Sigmoid colon (tissue), 7 donors: Measurements from ENCODE around the gene CDC42BPG. TPM values are rescaled to one million over a fixed set of nuclear protein-coding genes. Genes with fewer than 3 reads are reported as not detected.

Experiments used
- DNase-seq: peaks from one replicate; pipeline ENCODE4 v3.0.0-alpha.2; 2019
- H3K27ac ChIP-seq, 4 donors: fragments of 200-600 bp; sonication (generic); one replicate each; pipeline ENCODE4 v1.5.1; 2016 to 2019; ENCODE audit warnings: mild to moderate bottlenecking in 1 of 4
- H3K27me3 ChIP-seq, 3 donors: fragments of 200-600 bp; sonication (generic); one replicate each; pipeline ENCODE4 v1.5.1; 2019; ENCODE audit warnings: mild to moderate bottlenecking in 1 of 3
- H3K36me3 ChIP-seq, 4 donors: fragments of 200-600 bp; sonication (generic); one replicate each; pipeline ENCODE4 v1.5.1; 2016 to 2019
- H3K4me1 ChIP-seq, 4 donors: fragments of 200-600 bp; sonication (generic); one replicate each; pipeline ENCODE4 v1.5.1; 2017 to 2019
- H3K4me3 ChIP-seq, 4 donors: fragments of 200-600 bp; sonication (generic); one replicate each; pipeline ENCODE4 v1.5.1; 2017 to 2019; ENCODE audit warnings: mild to moderate bottlenecking in 2 of 4, moderate library complexity in 1 of 4
- H3K9me3 ChIP-seq, 4 donors: fragments of 200-600 bp in 3 of 4; sonication (generic) in 3 of 4; one replicate each; pipeline versions ENCODE4 v1.5.1 to v1.6.1; 2013 to 2019
- CTCF ChIP-seq, 4 experiments: fragments of 450-650 bp in 3 of 4; fragments of 200-600 bp in 1 of 4; IDR thresholded peaks; one replicate each; pipeline ENCODE4 v1.5.1; 2016 to 2019; ENCODE audit warnings: antibody characterized with exemption in 4 of 4, mild to moderate bottlenecking in 3 of 4, moderate library complexity in 2 of 4
- EP300 ChIP-seq, 4 donors: sonication (generic); formaldehyde crosslinking; IDR thresholded peaks; one replicate each; pipeline ENCODE4 v1.6.1; 2017; ENCODE audit warnings: antibody characterized with exemption in 4 of 4
- POLR2A ChIP-seq, 2 donors: fragments of 450-650 bp; IDR thresholded peaks; one replicate each; pipeline ENCODE4 v1.6.1; 2016; ENCODE audit warnings: antibody characterized with exemption in 2 of 2, mild to moderate bottlenecking in 2 of 2, moderate library complexity in 2 of 2
- POLR2AphosphoS5 ChIP-seq, 4 donors: sonication (generic); formaldehyde crosslinking; IDR thresholded peaks; one replicate each; pipeline ENCODE4 v1.6.1; 2017; ENCODE audit warnings: antibody characterized with exemption in 4 of 4
- WGBS, 2 donors: extraction: QIAGEN DNeasy Blood & Tissue Kit; methylation state at CpG; one replicate each; pipeline ENCODE4 v1.1.7; 2013; 5-methylcytosine and 5-hydroxymethylcytosine counted together
- intact Hi-C: fragments of 100-400 bp; cut with DNase I; formaldehyde crosslinking; loops from one replicate; pipeline ENCODE4 v1.15.1; 2023
- polyA plus RNA-seq, 3 donors: library from polyadenylated mRNA; stranded (reverse); fragments of 200-250 nt; gene quantifications; one replicate each; pipeline ENCODE4 v1.2.3, GENCODE V29; 2013
- total RNA-seq, 4 donors: library from RNA; depleted of rRNA; stranded (reverse); fragments of >200 nt; gene quantifications; one replicate each; pipeline ENCODE4 v1.1.0, GENCODE V29; 2016
- donor health status: healthy with polysubstance abuse.
- donor health status: Bipolar disorder and iron deficiency.
- donor health status: healthy.

CDC42BPG gene
- total and polyA plus RNA-seq, 7 donors = 0.16 to 39.8 (median 10.3) TPM; not detected in 1

GRCh38 chr11:64853709-64854108, 9.3 kb upstream of the CDC42BPG start:
- Histone ChIP-seq H3K27me3 (no peaks in the 10 kb centered on the region), H3K36me3 (peaks cover 0 to 37% (median 19%) of the 10 kb centered on the region in 4 donors), H3K9me3 (no peaks in the 10 kb centered on the region), H3K4me3 (no peak overlapping the region), H3K4me1 (peaks cover 0 to 89% (median 71%) of the 10 kb centered on the region in 4 donors), H3K27ac (peak overlapping the region; percentile 79 to 97 (median 97))
- 60 to 84% methylated on average over 27 of the region's 27 CpGs for WGBS, 2 donors
- TF ChIP-seq EP300 (IDR thresholded peaks at IDR 0.05) (no peak), POLR2AphosphoS5 (IDR thresholded peaks at IDR 0.05) (no peak), CTCF (IDR thresholded peaks at IDR 0.05) (no peak), POLR2A (IDR thresholded peaks at IDR 0.05) (no peak)
- intact Hi-C loops = no loop called here
- DNase-seq = no peak

DNA sequence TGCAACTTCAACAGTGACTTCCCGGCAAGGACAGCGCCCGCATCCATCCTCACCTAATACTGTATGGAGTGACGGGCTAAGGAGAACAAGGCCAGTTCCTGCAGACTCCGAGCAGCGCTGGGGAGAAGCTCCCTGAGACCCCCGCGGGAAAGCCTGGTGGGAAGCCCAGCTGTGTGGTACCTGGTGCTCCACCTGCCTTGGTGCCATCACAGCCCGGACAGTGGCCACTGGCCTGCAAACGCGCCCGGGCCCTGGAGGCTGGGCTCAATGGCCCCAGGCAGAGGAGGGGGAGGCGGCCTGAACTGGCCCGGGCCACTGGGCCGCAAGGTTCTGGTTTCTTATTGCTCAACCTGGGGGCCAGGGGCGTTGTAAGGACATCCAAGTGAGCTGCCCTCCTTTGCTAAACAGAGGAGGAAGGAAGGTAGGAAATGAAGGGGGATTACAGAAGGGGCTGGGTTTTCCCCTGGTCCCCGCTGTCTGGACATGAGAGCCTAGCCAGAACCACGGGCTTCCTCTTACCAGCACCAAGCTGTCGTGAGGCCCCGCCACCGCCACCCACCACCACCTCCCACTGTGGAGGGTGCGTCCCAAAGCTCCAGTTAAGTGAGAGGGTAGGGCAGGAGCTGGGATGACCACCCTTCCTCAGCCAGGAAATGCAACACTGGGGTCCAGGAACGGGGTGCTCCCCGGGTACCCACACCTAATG, 8.5 kb upstream of the CDC42BPG start:
- TF ChIP-seq POLR2AphosphoS5 (IDR thresholded peaks at IDR 0.05) = no peak
- no peak for TF ChIP-seq POLR2A (IDR thresholded peaks at IDR 0.05)
- intact Hi-C loops = no loop called here
- Histone ChIP-seq H3K27me3 (no peaks in the 10 kb centered on the region), H3K36me3 (peaks cover 0 to 31% (median 14%) of the 10 kb centered on the region in 4 donors), H3K4me1 (peaks cover 0 to 85% (median 67%) of the 10 kb centered on the region in 4 donors), H3K27ac (peak overlapping the region; percentile 79 to 97 (median 97)), H3K4me3 (no peak overlapping the region), H3K9me3 (no peaks in the 10 kb centered on the region)
- DNase-seq = no peak
- WGBS, 2 donors = 72 to 86% methylated on average over 24 of the region's 24 CpGs

GRCh38 chr11:64851831-64852351, 7.4 kb upstream of the CDC42BPG start:
- Histone ChIP-seq H3K4me1 (peaks cover 0 to 80% (median 62%) of the 10 kb centered on the region in 4 donors), H3K27me3 (no peaks in the 10 kb centered on the region), H3K27ac (peak overlapping the region; percentile 67 to 97 (median 97)), H3K4me3 (no peak overlapping the region), H3K36me3 (peaks cover 0 to 24% (median 8%) of the 10 kb centered on the region in 4 donors), H3K9me3 (no peaks in the 10 kb centered on the region)
- DNase-seq = no peak
- TF ChIP-seq CTCF (IDR thresholded peaks at IDR 0.05) (no peak), EP300 (IDR thresholded peaks at IDR 0.05) (no peak), POLR2A (IDR thresholded peaks at IDR 0.05) (no peak), POLR2AphosphoS5 (IDR thresholded peaks at IDR 0.05) (no peak)
- intact Hi-C loops = no loop called here
- 61 to 77% methylated on average over 8 of the region's 8 CpGs for WGBS, 2 donors

DNA sequence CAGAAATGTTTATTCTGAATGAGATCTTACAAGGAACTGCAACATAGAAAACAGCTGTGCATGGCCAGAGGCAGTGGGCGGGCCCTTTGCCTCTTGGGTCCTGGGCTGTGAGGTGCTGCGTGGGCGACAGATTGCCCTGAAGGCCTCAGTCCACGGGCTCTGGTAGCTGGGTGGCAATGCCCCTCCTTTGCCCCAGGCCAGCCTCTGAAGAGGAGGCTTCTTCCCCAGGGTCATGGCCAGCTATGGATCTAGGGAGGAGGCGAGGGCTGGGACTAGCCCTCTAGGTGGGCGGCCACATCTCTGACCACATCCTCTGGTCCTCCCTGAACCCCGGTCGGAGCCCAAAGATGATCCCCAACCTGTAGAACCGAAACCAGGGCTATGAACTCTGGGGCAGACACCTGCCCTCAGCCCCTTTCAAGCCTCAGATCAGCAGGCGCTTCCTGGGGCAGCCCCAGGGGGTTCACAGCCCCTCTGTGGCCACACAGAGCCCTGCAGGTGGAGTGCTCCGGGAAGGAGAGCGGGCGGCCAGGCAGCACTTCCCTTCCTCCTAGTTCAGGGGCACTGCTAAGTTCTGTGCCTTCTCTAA, 6.6 kb upstream of the CDC42BPG start:
- Histone ChIP-seq H3K36me3 (peaks cover 0 to 24% (median 8%) of the 10 kb centered on the region in 4 donors), H3K27ac (peak overlapping the region; percentile 67 to 97 (median 97)), H3K9me3 (no peaks in the 10 kb centered on the region), H3K4me1 (peaks cover 0 to 72% (median 54%) of the 10 kb centered on the region in 4 donors), H3K4me3 (no peak overlapping the region), H3K27me3 (no peaks in the 10 kb centered on the region)
- TF ChIP-seq POLR2A (IDR thresholded peaks at IDR 0.05) = no peak
- no peak for TF ChIP-seq POLR2AphosphoS5 (IDR thresholded peaks at IDR 0.05)
- TF ChIP-seq CTCF (IDR thresholded peaks at IDR 0.05) = no peak
- no peak for TF ChIP-seq EP300 (IDR thresholded peaks at IDR 0.05)
- no peak for DNase-seq
- intact Hi-C loops = no loop called here
- 40 to 62% methylated on average over 13 of the region's 13 CpGs for WGBS, 2 donors
